ENCODE results near the gene PUDP.

PUDP gene

GRCh38 chrX:7163146-7163677 is 15.3 kb upstream of the PUDP start:
- no peak for TF ChIP-seq CTCF (IDR thresholded peaks at IDR 0.05; ENCODE audit: control extremely low read depth, extremely low read depth, low read depth, missing control alignments)
- CTCF ChIA-PET, result interaction anchor here (0.9 kb wide), 1 partner anchor 15 kb away, joined by 3 read pairs; no protein-coding TSS in a partner anchor
- POLR2A ChIA-PET, result no interaction called here

GRCh38 chrX:7159149-7159861 is 11.4 kb upstream of the PUDP start:
- CTCF ChIA-PET, result no interaction called here
- no peak for DNase-seq (ENCODE audit: extremely low spot score)
- no peak for TF ChIP-seq CTCF (IDR thresholded peaks at IDR 0.05; ENCODE audit: control extremely low read depth, extremely low read depth, low read depth, missing control alignments)
- POLR2A ChIA-PET, result no interaction called here

More at GRCh38 chrX:7163146-7163677, 15.3 kb upstream of the PUDP start:
- DNase-seq (ENCODE audit: extremely low spot score), result no peak

GRCh38 chrX:7158468-7158990 is 10.6 kb upstream of the PUDP start:
- CTCF ChIA-PET, result no interaction called here
- TF ChIP-seq CTCF (IDR thresholded peaks at IDR 0.05; ENCODE audit: control extremely low read depth, extremely low read depth, low read depth, missing control alignments), result no peak
- POLR2A ChIA-PET, result no interaction called here
- DNase-seq (ENCODE audit: extremely low spot score), result no peak

- ChIA-PET POLR2A (no interaction called here), CTCF (no interaction called here)
These were observed 8.9 kb upstream of the PUDP start for GRCh38 chrX:7156879-7157278.

GRCh38 chrX:7155163-7155562 is 7.2 kb upstream of the PUDP start:
- ChIA-PET POLR2A (no interaction called here), CTCF (no interaction called here)
- no peak for TF ChIP-seq CTCF (IDR thresholded peaks at IDR 0.05; ENCODE audit: control extremely low read depth, extremely low read depth, low read depth, missing control alignments)
- no peak for DNase-seq (ENCODE audit: extremely low spot score)

More at GRCh38 chrX:7156879-7157278, 8.9 kb upstream of the PUDP start:
- no peak for TF ChIP-seq CTCF (IDR thresholded peaks at IDR 0.05; ENCODE audit: control extremely low read depth, extremely low read depth, low read depth, missing control alignments)
- no peak for DNase-seq (ENCODE audit: extremely low spot score)

- ChIA-PET CTCF (no interaction called here), POLR2A (no interaction called here)
- DNase-seq (ENCODE audit: extremely low spot score), result no peak
- TF ChIP-seq CTCF (IDR thresholded peaks at IDR 0.05; ENCODE audit: control extremely low read depth, extremely low read depth, low read depth, missing control alignments), result no peak
These were observed 6.2 kb upstream of the PUDP start for GRCh38 chrX:7154041-7154597.

All from GM10248 (cell line).